Astrocyte of the spinal cord (primary cell): Measurements from ENCODE around the gene SLC10A2.

ENCODE experiments used
- DNase-seq: peaks from one replicate; pipeline ENCODE4 v3.0.0; 2011; ENCODE audit warnings: low read depth, low spot score
- H3K4me3 ChIP-seq: 2 replicates; pipeline ENCODE4 v1.5.1; 2011; ENCODE audit warnings: low read depth, mild to moderate bottlenecking, low read length, moderate library complexity
- CTCF ChIP-seq: IDR thresholded peaks from 2 replicates; pipeline ENCODE4 v1.5.1; 2012; ENCODE audit warnings: low read depth, mild to moderate bottlenecking, low read length, inconsistent platforms
- in situ Hi-C: cut with HindIII; loops from 2 replicates; pipeline ENCODE4 v1.10.0; 2017; ENCODE audit warnings: low sequenced_read_pairs

The SLC10A2 gene

GRCh38 chr13:103002279-103002678 is 63.9 kb downstream of the SLC10A2 start:
- DNase-seq, result no peak
- TF ChIP-seq CTCF, result no peak
- in situ Hi-C loops, result no loop called here
- H3K4me3 ChIP-seq, result no peak overlapping the region

- TF ChIP-seq CTCF, result no peak
- no peak for DNase-seq
- H3K4me3 ChIP-seq, result no peak overlapping the region
- in situ Hi-C loops, result no loop called here
These were observed 66.1 kb downstream of the SLC10A2 start for GRCh38 chr13:103000157-103000556.

GRCh38 chr13:102999499-102999898 is 66.7 kb downstream of the SLC10A2 start:
- TF ChIP-seq CTCF, result no peak
- no peak overlapping the region for H3K4me3 ChIP-seq
- in situ Hi-C loops, result no loop called here
- no peak for DNase-seq
